Mucosa of descending colon (tissue), 3 donors: ENCODE results near the gene PRR16. TPM values are rescaled to one million over a fixed set of nuclear protein-coding genes. Genes with fewer than 3 reads are reported as not detected.

Experiments
- ATAC-seq: fragments of 200-7000 bp; cut with Tn5 transposase; one replicate; pipeline ENCODE4 v1.9.1; 2020; ENCODE audit warnings: mild to moderate bottlenecking, moderate library complexity
- DNase-seq, 3 donors: peaks; one replicate each; pipeline ENCODE4 v3.0.0-alpha.2; 2020
- H3K36me3 ChIP-seq: fragments of 200-600 bp; one replicate; pipeline ENCODE4 v1.8.0; 2021; ENCODE audit warnings: low read depth, mild to moderate bottlenecking
- H3K4me1 ChIP-seq: fragments of 200-600 bp; one replicate; pipeline ENCODE4 v1.8.0; 2021; ENCODE audit warnings: low read depth, mild to moderate bottlenecking
- H3K4me3 ChIP-seq: fragments of 200-600 bp; one replicate; pipeline ENCODE4 v1.8.0; 2021; ENCODE audit warnings: mild to moderate bottlenecking
- H3K9me3 ChIP-seq: fragments of 200-600 bp; one replicate; pipeline ENCODE4 v1.8.0; 2021; ENCODE audit warnings: mild to moderate bottlenecking
- intact Hi-C, 2 donors: fragments of 100-400 bp; cut with DNase I in 1 of 2; cut with micrococcal nuclease in 1 of 2; formaldehyde crosslinking; loops; one replicate each; pipeline versions ENCODE4 v1.11.0 to v1.11.1; 2022; cut with DNase I, micrococcal nuclease
- total RNA-seq, 3 donors: library from RNA; stranded (reverse); fragmentation: NEBNext Ultra II Directional in 2 of 3; extraction: Animal tissue kit (Norgen Biotek cat#: 25700) in 2 of 3; gene quantifications; one replicate each; pipeline versions ENCODE4 v1.2.1 to v1.2.4, GENCODE V29; 2021 to 2023
- TF ChIP-seq, protein P1 (sequence below): fragments of 200-600 bp; IDR thresholded peaks from one replicate; pipeline ENCODE4 v1.8.0; 2022; ENCODE audit warnings: antibody characterized with exemption, mild to moderate bottlenecking
- donor health status: DM: no; HTN: no; CAD: no; lungs with moderate emphysema.
- donor health status: DM: no; HTN: no; CAD: no.
- donor health status: DM: no; HTN: yes; CAD: no.

PRR16 gene
- total RNA-seq, 3 donors from 2014 or later: 0.69 to 2.9 (median 1.9) TPM

GRCh38 chr5:120582635-120583034 is 118.5 kb downstream of the PRR16 start:
- ATAC-seq (no peak), DNase-seq (no peak)
- Histone ChIP-seq H3K4me3 (no peak overlapping the region), H3K36me3 (no peaks in the 10 kb centered on the region), H3K9me3 (no peaks in the 10 kb centered on the region), H3K4me1 (no peaks in the 10 kb centered on the region)
- intact Hi-C loops: no loop called here
- TF ChIP-seq, protein P1, sequence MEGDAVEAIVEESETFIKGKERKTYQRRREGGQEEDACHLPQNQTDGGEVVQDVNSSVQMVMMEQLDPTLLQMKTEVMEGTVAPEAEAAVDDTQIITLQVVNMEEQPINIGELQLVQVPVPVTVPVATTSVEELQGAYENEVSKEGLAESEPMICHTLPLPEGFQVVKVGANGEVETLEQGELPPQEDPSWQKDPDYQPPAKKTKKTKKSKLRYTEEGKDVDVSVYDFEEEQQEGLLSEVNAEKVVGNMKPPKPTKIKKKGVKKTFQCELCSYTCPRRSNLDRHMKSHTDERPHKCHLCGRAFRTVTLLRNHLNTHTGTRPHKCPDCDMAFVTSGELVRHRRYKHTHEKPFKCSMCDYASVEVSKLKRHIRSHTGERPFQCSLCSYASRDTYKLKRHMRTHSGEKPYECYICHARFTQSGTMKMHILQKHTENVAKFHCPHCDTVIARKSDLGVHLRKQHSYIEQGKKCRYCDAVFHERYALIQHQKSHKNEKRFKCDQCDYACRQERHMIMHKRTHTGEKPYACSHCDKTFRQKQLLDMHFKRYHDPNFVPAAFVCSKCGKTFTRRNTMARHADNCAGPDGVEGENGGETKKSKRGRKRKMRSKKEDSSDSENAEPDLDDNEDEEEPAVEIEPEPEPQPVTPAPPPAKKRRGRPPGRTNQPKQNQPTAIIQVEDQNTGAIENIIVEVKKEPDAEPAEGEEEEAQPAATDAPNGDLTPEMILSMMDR: no peak

GRCh38 chr5:120586646-120587045 is 122.5 kb downstream of the PRR16 start:
- Histone ChIP-seq H3K4me1 (no peaks in the 10 kb centered on the region), H3K4me3 (no peak overlapping the region), H3K36me3 (no peaks in the 10 kb centered on the region), H3K9me3 (no peaks in the 10 kb centered on the region)
- intact Hi-C loops: no loop called here
- ATAC-seq (no peak), DNase-seq (no peak)
- TF ChIP-seq, protein P1: no peak

GRCh38 chr5:120591911-120592310 is 127.8 kb downstream of the PRR16 start:
- DNase-seq: no peak
- Histone ChIP-seq H3K4me1 (no peaks in the 10 kb centered on the region), H3K9me3 (no peaks in the 10 kb centered on the region), H3K4me3 (no peak overlapping the region), H3K36me3 (no peaks in the 10 kb centered on the region)
- ATAC-seq: no peak
- TF ChIP-seq, protein P1: no peak
- intact Hi-C loops: no loop called here

- intact Hi-C loops: no loop called here
- TF ChIP-seq, protein P1: no peak
- ATAC-seq: no peak
- DNase-seq: no peak
- Histone ChIP-seq H3K4me3 (no peak overlapping the region), H3K9me3 (no peaks in the 10 kb centered on the region), H3K4me1 (no peaks in the 10 kb centered on the region), H3K36me3 (no peaks in the 10 kb centered on the region)
Observed at GRCh38 chr5:120599576-120599975, 135.5 kb downstream of the PRR16 start.

DNA sequence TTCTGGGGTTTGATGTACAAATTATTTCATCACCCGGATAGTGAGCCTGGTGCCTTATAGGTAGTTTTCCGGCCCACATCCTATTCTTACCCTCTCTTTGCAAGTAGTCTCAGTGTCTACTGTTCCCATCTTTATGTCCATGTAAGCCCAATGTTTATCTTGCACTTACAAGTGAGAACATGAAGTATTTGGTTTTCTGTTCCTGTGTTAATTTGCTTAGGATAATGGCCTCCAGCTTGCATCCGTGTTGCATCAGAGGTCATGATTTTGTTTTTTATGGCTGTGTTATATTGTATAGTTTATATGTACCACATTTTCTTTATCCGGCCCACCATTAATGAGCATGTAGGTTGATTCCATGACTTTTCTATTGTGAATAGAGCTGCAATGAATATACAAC is 136.5 kb downstream of the PRR16 start:
- ATAC-seq: no peak
- H3K4me1 ChIP-seq: no peaks in the 10 kb centered on the region

More for the DNA sequence above, 136.5 kb downstream of the PRR16 start:
- H3K36me3 ChIP-seq: no peaks in the 10 kb centered on the region
- DNase-seq: no peak
- intact Hi-C loops: no loop called here
- TF ChIP-seq, protein P1: no peak
- H3K9me3 ChIP-seq: no peaks in the 10 kb centered on the region
- H3K4me3 ChIP-seq: no peak overlapping the region
